A549 (cell line): ENCODE results near the gene MBLAC1.

Experiments
- BHLHE40 ChIP-seq: IDR thresholded peaks from 2 replicates; pipeline ENCODE4 v1.6.1; 2012; ENCODE audit warnings: low read depth, low read length, inconsistent platforms
- CEBPB ChIP-seq, 2 experiments: fragments of >200 bp in 1 of 2; sonication (Bioruptor Twin) in 1 of 2; formaldehyde crosslinking in 1 of 2; IDR thresholded peaks; 2 replicates each; pipeline ENCODE4 v1.6.1; 2012 to 2016
- EP300 ChIP-seq, 2 experiments: fragments of >200 bp; sonication (Bioruptor Twin); formaldehyde crosslinking; IDR thresholded peaks; 2 replicates in 1 of 2; 3 replicates in 1 of 2; pipeline ENCODE4 v1.6.1; 2016 to 2017
- JUN ChIP-seq, 2 experiments: fragments of >200 bp; sonication (Bioruptor Twin); formaldehyde crosslinking; IDR thresholded peaks; 2 replicates in 1 of 2; 3 replicates in 1 of 2; pipeline ENCODE4 v1.6.1; 2016 to 2017
- KDM1A ChIP-seq: fragments of 200-600 bp; sonication (generic); IDR thresholded peaks from 2 replicates; pipeline ENCODE4 v1.6.1; 2016; ENCODE audit warnings: low read depth, mild to moderate bottlenecking
- MAFK ChIP-seq: fragments of 450-650 bp; IDR thresholded peaks from 2 replicates; pipeline ENCODE4 v1.6.1; 2014; ENCODE audit not compliant: partially characterized antibody
- POLR2A ChIP-seq: IDR thresholded peaks from 2 replicates; pipeline ENCODE4 v1.6.1; 2012; ENCODE audit warnings: mild to moderate bottlenecking, low read length
- RAD21 ChIP-seq, 2 experiments: fragments of >200 bp in 1 of 2; sonication (Bioruptor Twin) in 1 of 2; formaldehyde crosslinking in 1 of 2; IDR thresholded peaks in 1 of 2; conservative IDR thresholded peaks in 1 of 2; 2 replicates in 1 of 2; 3 replicates in 1 of 2; pipeline ENCODE4 v1.6.1; 2012 to 2018; ENCODE audit warnings: inconsistent platforms in 1 of 2
- TF ChIP-seq, protein P1 (sequence below): fragments of 450-650 bp; IDR thresholded peaks from 2 replicates; pipeline ENCODE4 v1.6.1; 2014; ENCODE audit warnings: antibody characterized with exemption
- TF ChIP-seq, protein P2 (sequence below): fragments of 200-600 bp; sonication (generic); IDR thresholded peaks from 2 replicates; pipeline ENCODE4 v1.6.1; 2016; ENCODE audit warnings: antibody characterized with exemption, mild to moderate bottlenecking, moderate library complexity
- TF ChIP-seq, protein P3 (sequence below): fragments of >200 bp; sonication (Bioruptor Twin); formaldehyde crosslinking; IDR thresholded peaks from 3 replicates; pipeline ENCODE4 v1.5.1; 2016
- TF ChIP-seq, protein P4 (sequence below): IDR thresholded peaks from 2 replicates; pipeline ENCODE4 v1.6.1; 2012

DNA sequence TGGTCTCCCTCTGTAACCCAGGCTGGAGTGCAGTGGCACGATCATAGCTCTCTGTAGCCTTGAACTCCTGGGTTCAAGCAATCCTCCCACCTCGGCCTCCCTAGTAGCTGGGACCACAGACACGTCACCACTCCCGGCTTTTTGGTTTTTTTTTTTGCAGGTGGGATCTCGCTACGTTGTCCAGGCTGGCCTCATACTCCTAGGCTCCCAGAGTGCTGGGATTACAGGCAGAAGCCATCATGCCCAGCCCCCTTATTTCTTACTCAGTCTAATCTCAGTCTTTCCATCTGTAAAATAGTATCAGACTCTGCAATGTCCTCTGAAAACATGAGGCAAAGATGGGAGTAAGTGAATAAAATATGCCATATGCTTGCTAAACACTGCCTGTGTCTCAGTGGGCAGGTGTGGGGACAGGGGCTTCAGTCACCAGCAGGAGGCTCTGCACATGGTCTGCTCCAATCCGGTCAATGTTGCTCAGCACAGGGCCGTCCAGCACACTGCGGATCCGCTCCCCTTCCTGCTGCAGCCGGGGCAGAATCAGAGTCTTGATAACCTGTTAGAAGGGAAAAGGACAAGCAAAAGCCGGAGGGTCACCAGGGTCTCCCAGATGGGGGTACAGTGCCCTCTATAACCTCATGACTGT, 17.1 kb upstream of the MBLAC1 start:
- TF ChIP-seq, protein P1, sequence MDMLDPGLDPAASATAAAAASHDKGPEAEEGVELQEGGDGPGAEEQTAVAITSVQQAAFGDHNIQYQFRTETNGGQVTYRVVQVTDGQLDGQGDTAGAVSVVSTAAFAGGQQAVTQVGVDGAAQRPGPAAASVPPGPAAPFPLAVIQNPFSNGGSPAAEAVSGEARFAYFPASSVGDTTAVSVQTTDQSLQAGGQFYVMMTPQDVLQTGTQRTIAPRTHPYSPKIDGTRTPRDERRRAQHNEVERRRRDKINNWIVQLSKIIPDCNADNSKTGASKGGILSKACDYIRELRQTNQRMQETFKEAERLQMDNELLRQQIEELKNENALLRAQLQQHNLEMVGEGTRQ = no peak
- TF ChIP-seq, protein P2, sequence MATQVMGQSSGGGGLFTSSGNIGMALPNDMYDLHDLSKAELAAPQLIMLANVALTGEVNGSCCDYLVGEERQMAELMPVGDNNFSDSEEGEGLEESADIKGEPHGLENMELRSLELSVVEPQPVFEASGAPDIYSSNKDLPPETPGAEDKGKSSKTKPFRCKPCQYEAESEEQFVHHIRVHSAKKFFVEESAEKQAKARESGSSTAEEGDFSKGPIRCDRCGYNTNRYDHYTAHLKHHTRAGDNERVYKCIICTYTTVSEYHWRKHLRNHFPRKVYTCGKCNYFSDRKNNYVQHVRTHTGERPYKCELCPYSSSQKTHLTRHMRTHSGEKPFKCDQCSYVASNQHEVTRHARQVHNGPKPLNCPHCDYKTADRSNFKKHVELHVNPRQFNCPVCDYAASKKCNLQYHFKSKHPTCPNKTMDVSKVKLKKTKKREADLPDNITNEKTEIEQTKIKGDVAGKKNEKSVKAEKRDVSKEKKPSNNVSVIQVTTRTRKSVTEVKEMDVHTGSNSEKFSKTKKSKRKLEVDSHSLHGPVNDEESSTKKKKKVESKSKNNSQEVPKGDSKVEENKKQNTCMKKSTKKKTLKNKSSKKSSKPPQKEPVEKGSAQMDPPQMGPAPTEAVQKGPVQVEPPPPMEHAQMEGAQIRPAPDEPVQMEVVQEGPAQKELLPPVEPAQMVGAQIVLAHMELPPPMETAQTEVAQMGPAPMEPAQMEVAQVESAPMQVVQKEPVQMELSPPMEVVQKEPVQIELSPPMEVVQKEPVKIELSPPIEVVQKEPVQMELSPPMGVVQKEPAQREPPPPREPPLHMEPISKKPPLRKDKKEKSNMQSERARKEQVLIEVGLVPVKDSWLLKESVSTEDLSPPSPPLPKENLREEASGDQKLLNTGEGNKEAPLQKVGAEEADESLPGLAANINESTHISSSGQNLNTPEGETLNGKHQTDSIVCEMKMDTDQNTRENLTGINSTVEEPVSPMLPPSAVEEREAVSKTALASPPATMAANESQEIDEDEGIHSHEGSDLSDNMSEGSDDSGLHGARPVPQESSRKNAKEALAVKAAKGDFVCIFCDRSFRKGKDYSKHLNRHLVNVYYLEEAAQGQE = no peak
- TF ChIP-seq EP300 (IDR thresholded peaks at IDR 0.05) (no peak), RAD21 (conservative IDR thresholded peaks at IDR 0.05 in 1 of 2, IDR thresholded peaks at IDR 0.05 in 1 of 2) (no peak), KDM1A (no peak), BHLHE40 (no peak), POLR2A (no peak), JUN (IDR thresholded peaks at IDR 0.05) (no peak), CEBPB (IDR thresholded peaks at IDR 0.05) (no peak), MAFK (no peak)
- TF ChIP-seq, protein P3, sequence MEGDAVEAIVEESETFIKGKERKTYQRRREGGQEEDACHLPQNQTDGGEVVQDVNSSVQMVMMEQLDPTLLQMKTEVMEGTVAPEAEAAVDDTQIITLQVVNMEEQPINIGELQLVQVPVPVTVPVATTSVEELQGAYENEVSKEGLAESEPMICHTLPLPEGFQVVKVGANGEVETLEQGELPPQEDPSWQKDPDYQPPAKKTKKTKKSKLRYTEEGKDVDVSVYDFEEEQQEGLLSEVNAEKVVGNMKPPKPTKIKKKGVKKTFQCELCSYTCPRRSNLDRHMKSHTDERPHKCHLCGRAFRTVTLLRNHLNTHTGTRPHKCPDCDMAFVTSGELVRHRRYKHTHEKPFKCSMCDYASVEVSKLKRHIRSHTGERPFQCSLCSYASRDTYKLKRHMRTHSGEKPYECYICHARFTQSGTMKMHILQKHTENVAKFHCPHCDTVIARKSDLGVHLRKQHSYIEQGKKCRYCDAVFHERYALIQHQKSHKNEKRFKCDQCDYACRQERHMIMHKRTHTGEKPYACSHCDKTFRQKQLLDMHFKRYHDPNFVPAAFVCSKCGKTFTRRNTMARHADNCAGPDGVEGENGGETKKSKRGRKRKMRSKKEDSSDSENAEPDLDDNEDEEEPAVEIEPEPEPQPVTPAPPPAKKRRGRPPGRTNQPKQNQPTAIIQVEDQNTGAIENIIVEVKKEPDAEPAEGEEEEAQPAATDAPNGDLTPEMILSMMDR = no peak
- TF ChIP-seq, protein P4, sequence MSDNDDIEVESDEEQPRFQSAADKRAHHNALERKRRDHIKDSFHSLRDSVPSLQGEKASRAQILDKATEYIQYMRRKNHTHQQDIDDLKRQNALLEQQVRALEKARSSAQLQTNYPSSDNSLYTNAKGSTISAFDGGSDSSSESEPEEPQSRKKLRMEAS = no peak
